NCI-H2196 (cell line): ENCODE data around the gene OR8D1.
"Not testable (repeated sequence)": the region's sequence is repeated elsewhere in the genome, so short reads cannot be mapped to it uniquely, and the experiment has no call there.

Experiments used
- DNase-seq: peaks from one replicate; lab custom pipeline; 2025; ENCODE audit not compliant: unreplicated experiment; lab: John Stamatoyannopoulos, UW

The OR8D1 gene

GRCh38 chr11:124294687-124295086 lies 19.1 kb downstream of the OR8D1 start:
- no peak for DNase-seq

- no peak for DNase-seq
Observed at GRCh38 chr11:124285610-124286344, 28.0 kb downstream of the OR8D1 start.

GRCh38 chr11:124278261-124278660 lies 35.5 kb downstream of the OR8D1 start:
- DNase-seq = no peak

- no peak for DNase-seq
Observed at GRCh38 chr11:124277804-124278203, 35.9 kb downstream of the OR8D1 start.

GRCh38 chr11:124277207-124277606 lies 36.5 kb downstream of the OR8D1 start:
- DNase-seq = no peak

- no peak for DNase-seq
Observed at GRCh38 chr11:124276081-124276480, 37.7 kb downstream of the OR8D1 start.

- DNase-seq = no peak
Observed at GRCh38 chr11:124274000-124274399, 39.7 kb downstream of the OR8D1 start.

- DNase-seq = not testable (repeated sequence)
Observed at GRCh38 chr11:124270886-124271285, 42.9 kb downstream of the OR8D1 start.

GRCh38 chr11:124265041-124265440 lies 48.7 kb downstream of the OR8D1 start:
- not testable (repeated sequence) for DNase-seq

- no peak for DNase-seq
Observed at GRCh38 chr11:124256076-124256475, 57.7 kb downstream of the OR8D1 start, which contains the start of gene OR8G5. Gene OR8G5, plus strand, starts transcription at chr11:124256376. Its CDS starts 8,556 bp downstream, at chr11:124264932.
